Activated T-cell treated with anti-CD3 and anti-CD28 coated beads, Interleukin-2, amount 50 U/mL, for 48 hours (primary cell): Measurements from ENCODE around the gene PIP5K1B.
A peak's percentile ranks its signal among the peaks of the same experiment; 100 is the strongest.

ENCODE experiments used
- DNase-seq, 2 experiments: peaks; one replicate each; pipeline ENCODE4 v3.0.0-alpha.2; 2020

The PIP5K1B gene

GRCh38 chr9:69001921-69002320 lies 296.9 kb downstream of the PIP5K1B start:
- no peak for DNase-seq

- no peak for DNase-seq
These were observed 298.0 kb downstream of the PIP5K1B start for GRCh38 chr9:69003051-69003450.

GRCh38 chr9:69004836-69005235 lies 299.8 kb downstream of the PIP5K1B start:
- no peak for DNase-seq

GRCh38 chr9:69009708-69010107 lies 304.7 kb downstream of the PIP5K1B start:
- no peak for DNase-seq

- DNase-seq, result no peak
These were observed 307.8 kb downstream of the PIP5K1B start for GRCh38 chr9:69012696-69013381.

GRCh38 chr9:69013382-69013727 lies 308.3 kb downstream of the PIP5K1B start:
- no peak for DNase-seq

- no peak for DNase-seq
These were observed 309.0 kb downstream of the PIP5K1B start, which contains the start of gene PRKACG for GRCh38 chr9:69014013-69014412. Gene PRKACG (minus strand): TSS chr9:69014113. CDS start chr9:69014092, 21 bp downstream.

- DNase-seq, result no peak
These were observed 311.4 kb downstream of the PIP5K1B start for GRCh38 chr9:69016191-69017096.

GRCh38 chr9:69018737-69019136 lies 313.7 kb downstream of the PIP5K1B start:
- no peak for DNase-seq

GRCh38 chr9:69019808-69020207 lies 314.8 kb downstream of the PIP5K1B start:
- DNase-seq, result no peak

- no peak for DNase-seq
These were observed 315.5 kb downstream of the PIP5K1B start for GRCh38 chr9:69020301-69021145.

- DNase-seq, result no peak
These were observed 318.6 kb downstream of the PIP5K1B start for GRCh38 chr9:69023650-69024049.

GRCh38 chr9:69027355-69028097 lies 322.5 kb downstream of the PIP5K1B start:
- peak in 1 of 2 experiments; percentile 48 for DNase-seq

GRCh38 chr9:69028754-69029153 lies 323.7 kb downstream of the PIP5K1B start:
- peak in 1 of 2 experiments; percentile 39 for DNase-seq

- no peak for DNase-seq
These were observed 324.5 kb downstream of the PIP5K1B start for GRCh38 chr9:69029535-69029934.

- DNase-seq, result no peak
These were observed 326.0 kb downstream of the PIP5K1B start for GRCh38 chr9:69030851-69031645.

- DNase-seq, result no peak
These were observed 329.0 kb downstream of the PIP5K1B start for GRCh38 chr9:69034071-69034470.

- peak; percentile 91 to 92 for DNase-seq
These were observed 330.6 kb downstream of the PIP5K1B start, which contains the start of gene FXN for GRCh38 chr9:69035438-69036308. Gene FXN (plus strand): TSS chr9:69035752. CDS start chr9:69035783, 31 bp downstream.

GRCh38 chr9:69036309-69036708 lies 331.3 kb downstream of the PIP5K1B start:
- peak in 1 of 2 experiments; percentile 36 for DNase-seq

- DNase-seq, result no peak
These were observed 331.8 kb downstream of the PIP5K1B start for GRCh38 chr9:69036799-69037198.
